ENCODE results near the gene RERE.
"Not testable (repeated sequence)": the region's sequence is repeated elsewhere in the genome, so short reads cannot be mapped to it uniquely, and the experiment has no call there.

Gene RERE

DNA sequence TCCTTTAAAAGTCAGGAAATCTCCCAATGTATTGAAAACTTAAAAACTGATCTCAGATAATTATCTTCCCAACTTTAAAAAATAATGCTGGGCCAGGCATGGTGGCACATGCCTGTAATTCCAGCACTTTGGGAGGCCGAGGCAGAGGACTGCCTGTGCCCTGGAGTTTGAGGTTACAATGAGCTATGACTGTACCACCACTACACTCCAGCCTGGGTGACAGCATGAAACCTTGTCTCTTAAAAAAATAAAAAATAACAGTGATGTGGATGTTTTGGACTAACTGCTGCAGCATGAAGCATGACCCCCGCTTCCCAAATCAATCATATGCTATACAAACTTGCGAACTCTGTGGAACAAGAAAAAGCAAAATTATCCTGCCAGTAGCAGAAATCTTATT is 186.3 kb downstream of the RERE start:
- DNase-seq = no peak

DNA sequence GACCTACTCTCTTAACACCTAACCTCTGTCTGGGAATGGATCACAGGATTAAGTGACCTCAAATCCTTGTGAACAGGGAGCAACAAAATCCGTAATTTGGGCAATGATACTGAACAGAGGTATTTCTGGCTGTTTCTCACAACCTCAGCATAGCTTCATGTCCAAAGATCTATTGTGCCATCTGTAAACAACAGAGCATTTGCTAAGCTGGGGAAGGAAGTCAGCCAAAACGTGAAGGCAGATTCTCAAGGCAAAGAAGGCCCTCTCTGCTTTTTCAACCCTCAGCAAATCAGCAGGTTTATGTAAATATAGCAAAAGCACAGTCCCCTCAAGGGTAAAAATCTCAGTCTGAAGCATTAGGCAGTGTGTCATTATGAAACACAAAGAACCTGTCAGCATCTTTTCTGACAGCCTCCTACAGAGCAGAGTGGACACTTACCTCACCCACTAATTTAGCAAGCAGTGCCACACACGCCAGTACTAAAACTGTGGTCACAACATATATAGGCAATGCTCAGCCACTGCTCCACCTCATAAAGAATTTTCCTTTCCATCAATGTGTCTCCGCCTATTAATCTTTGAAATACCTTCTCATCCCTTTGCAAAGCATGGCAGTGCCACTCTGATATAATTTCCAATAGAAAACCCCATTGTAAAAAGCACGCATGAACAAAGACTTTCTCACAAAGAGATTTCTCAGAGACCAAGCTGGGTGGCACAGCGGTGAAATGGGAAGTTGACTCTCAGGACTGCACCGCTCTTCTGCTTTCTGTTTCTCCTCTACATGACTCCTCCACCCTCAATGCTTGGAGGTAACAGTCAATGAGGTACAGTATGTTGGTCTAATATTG is 188.0 kb downstream of the RERE start:
- peak; percentile 5 for DNase-seq

DNA sequence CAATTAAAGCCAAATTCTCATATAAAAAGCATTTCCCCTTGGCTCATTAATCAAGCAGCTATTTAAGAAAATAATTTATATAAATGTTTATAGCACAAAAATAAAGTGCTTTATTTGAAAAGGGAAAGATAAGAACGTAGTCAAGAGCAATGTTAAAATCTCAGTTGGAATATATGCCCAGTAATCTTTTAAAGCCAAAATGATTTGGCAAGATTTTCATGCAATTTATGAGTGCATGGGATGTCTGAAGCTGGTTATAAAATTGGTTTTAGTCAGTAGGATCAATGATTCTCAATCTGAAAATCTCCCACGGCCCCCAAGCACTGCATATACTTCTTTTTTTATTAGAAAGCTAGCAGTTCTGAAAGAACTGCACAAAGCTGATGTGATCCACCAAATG is 188.8 kb downstream of the RERE start:
- DNase-seq = no peak

DNA sequence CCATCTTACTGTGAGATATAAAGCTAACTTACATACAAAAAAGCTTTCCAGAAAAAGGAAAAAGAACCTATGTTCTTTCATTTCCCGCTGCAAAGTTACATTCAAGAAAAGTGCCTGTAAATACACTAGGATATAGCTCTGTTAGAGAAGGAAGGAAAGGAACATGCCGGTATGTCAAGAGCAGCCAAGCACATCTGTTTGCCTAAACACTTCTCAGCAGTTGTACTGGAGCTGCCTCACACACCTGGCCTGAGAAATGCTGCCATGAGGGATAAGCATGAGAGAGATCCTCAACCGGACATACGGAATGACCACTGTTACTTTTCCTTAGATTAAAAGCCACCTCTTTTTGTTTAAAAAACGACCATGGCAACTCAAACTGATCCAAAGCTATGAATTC is 189.7 kb downstream of the RERE start:
- no peak for DNase-seq

DNA sequence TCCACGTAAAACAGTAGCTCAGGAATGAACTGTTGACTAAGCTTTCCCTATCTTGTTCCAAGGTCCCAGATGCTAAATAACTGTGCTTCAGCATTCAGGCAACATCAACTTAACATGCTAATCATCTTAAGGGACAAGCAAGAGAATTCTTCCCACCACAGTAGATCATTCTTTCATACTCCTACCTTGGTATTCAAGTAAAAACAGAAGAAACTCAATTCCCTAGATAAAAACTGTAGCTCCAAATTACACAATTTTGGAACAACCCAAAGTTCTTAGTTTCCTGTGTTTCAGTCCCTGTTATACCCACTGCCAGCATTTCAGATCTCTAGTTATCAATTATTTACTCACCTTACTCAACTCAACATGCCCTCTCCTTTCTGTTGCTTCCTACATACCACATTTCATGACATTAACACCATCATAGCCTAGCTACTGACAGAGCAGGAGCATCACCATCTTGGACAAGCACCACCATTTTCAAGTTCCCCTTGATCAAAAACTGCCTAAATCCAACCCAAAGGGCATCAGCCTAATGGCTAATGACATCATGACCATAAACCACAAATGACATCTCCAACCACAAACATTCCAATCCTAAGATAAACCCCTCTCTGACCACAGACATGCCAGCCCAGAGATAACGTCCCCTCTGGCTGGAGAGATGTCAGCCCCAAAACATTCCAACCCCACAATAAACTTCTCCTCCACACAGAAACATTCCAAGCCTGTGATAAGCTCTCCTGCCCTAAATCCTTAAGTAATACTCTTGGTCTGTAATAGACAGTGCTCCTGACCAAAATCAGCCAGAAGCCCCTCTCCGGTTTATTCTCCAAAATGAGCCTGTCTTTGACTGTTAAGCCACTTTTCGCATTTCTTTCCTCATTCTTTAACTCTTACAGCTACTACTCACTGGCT is 191.2 kb downstream of the RERE start:
- DNase-seq = no peak

DNA sequence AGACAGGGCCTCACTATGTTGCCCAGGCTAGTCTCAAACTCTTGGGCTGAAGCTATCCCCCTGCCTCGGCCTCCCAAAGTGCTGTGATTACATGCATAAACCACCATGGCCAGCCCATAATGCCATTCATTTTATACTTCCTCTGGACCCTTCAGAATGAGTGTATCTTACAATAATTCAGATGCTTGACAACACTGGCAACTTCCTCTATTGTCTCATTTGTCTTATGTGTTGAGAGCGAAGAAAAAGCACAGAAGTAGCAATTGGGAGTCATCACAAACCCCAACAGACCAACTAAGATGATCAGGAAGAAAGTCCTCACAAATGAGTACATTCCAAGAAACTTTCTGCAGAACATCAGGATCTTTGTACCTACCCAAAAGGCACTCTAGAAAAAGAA is 191.9 kb downstream of the RERE start:
- DNase-seq = no peak

DNA sequence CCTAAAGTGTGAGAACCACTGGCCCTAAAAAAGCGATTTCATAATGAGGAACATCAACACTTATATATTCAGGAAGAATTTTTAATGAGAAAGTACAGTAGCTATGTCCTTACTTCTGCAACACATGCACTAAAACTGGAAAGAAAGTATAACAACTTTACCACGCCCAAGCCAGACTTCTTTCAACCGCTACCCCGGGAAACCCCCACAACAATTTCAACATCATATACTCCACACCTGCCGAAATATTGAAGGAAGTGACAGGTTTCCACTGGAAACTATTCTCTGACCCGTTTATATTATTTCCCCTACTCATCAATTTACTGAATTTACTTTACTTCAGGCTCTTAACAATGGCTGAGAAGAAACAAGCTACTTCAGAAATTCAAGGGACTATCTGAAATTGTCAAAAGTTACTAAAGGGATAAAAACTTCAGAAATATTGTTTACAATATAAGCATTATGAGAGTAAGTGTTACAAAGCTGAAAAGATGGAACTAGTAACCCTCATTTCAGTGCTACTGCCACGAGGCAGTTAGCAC is 193.7 kb downstream of the RERE start:
- DNase-seq = not testable (repeated sequence)

DNA sequence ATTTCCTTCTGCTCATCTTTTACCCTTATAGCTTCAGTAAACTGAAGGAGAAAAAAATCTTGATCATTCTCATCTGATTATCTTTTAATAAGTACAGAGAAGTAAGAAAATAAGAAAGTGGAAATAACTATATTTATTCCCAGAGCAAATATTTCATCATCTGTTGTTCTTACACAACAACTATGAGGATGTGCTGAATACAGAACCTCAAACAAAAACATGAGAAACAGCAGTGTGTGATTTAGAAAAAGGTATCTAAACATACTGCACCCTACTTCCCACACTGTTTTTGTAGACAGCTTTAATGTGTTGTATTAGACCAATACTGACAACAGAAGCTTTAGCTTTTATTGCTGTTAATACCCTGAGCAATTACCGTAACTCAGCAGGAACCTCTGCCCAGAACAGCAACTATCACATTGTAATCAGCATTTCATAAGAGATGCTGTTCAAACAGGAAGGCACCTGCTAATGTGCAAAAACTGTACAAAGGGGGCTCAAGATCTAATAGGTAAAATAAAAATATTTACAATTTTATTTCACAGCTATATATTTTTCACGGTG is 195.6 kb downstream of the RERE start:
- not testable (repeated sequence) for DNase-seq

DNA sequence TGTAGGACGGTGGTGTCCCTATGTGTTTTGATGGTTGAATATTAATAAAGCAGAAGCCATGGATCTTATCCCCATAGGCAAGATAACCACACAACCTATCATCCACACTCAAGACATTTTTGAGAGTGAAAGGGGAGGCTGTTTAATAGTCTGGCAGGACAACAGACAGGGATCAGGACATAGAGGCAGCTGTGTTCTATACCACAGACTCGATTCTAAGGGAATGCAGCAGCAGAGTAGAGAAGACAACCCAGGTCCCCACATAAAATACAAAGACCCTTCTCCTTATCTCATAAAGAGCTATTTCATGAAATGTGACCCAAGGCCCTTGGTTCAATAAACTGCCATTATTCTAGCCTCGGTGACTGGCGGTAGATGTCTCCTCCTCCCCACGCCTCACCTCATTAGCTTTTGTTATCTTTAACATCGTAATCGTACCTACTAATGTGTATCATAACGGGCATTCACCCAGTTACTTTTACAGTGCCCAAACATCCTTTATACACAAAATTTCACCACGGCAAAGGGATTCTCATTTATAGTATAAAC is 196.3 kb downstream of the RERE start:
- not testable (repeated sequence) for DNase-seq

DNA sequence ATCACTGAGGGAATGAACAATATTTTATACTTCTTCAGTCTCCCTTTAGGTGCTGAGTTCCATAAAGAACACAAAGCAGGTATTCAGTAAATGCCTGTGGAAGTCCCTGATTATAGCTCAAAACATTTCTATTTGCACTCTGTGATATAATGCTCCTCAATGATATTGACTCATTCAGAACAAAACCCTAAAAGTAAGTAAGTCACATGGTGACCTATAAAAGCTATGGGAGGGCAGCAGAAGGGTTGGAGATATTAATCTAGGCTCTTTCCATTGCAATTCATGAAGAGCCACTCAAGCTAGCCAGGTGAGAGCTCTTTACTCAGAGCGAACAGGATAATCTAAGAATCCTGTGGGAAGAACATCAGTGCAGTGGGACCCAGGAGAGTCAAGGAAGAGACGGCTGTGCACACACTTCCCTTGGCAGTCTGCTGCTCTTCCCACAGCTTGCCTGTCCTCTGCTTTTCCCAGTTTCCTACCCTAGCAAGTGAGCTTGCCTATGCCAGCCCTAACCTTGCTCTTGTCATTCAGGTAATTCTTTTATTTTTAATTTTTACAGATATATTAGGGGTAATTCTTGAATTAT is 197.4 kb downstream of the RERE start:
- DNase-seq = not testable (repeated sequence)

DNA sequence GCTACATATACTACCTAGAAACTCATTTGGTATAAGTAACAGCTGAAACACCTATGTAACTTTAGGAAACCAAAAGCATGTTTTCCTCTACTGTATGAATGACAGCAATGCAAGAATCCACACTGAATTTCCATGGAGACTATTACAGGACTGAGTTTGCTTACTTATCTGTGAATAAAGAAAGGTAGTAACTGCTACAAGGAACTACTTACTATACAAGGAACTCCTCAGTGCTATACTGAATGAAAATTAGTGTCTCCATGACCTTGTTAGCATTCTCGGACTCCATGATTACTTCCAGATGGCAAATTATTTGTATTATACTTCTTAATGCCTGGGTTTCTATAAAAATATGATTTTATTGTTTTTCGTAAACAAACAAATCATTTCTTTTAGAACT is 198.0 kb downstream of the RERE start:
- DNase-seq = not testable (repeated sequence)

DNA sequence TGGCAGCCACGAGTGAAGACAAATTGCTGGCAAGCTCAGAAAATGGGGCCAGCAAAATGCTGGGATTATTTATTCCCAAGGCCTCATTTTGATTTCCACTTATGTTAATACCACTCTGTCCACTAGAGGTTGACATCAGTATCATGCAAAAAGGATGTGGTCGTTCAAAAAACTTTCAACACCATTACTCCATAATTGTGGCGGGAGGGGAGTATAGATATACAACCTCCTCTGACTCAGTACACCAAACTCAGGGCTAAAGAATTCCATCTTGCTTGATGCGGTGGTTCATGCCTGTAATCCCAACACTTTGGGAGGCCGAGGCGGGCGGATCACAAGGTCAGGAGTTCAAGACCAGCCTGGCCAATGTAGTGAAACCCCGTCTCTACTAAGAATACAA is 200.6 kb downstream of the RERE start:
- DNase-seq = not testable (repeated sequence)

DNA sequence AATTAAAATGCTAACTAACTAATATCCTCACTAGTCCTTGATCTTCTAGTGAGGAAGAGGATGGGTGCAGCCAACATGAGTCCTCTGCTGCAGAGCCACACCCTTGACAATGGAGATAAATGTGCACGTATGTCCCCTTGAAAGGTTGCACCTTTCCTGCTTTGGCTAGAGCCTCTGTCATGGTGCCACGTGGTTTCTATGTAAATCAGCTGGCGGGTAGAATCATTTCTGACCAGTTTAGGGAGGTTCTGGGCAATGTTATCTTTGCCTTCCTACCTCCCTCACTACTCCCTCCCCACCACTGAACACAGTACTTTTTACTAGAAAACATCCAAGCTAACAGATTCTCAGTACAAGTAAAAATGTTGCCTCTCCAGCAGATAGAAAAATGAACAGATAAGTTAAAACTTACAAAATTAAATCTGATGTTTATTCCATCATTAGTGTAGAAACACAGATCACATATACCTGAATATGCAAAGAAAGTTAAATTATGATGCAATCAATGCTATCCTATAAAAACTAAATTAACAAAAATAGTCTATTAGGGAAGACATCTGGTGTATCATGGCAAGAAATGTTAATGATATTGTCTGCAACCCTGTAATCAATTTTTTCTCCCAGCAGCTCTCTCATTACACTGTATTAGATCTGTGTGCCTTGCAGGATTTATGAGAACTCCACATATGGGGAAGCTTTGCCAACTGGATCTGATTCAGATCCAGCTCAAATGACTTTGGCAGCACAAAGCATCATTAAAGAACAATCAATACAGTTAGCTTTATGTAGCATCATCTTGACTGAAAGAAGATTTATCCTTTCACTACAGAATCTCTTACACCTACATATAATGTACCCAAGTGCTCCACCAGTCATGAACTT is 205.6 kb downstream of the RERE start:
- DNase-seq = not testable (repeated sequence)

DNA sequence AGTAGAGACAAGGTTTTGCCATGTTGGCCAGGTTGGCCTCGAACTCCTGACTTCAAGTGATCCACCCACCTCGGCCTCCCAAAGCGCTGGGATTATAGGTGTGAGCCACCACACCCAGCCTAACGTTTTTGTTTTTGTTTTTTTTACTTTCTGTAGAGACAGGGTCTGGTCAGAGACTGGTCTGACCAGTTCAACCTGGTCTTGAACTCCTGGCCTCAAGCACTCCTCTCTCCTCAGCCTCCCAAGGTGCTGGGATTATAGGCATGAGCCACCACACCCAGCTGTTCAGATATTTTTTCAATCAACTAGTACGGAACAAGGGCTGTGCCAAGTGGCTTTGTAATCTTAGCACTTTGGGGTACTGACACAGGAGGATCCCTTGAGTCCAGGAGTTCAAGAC is 209.5 kb downstream of the RERE start:
- DNase-seq = no peak

DNA sequence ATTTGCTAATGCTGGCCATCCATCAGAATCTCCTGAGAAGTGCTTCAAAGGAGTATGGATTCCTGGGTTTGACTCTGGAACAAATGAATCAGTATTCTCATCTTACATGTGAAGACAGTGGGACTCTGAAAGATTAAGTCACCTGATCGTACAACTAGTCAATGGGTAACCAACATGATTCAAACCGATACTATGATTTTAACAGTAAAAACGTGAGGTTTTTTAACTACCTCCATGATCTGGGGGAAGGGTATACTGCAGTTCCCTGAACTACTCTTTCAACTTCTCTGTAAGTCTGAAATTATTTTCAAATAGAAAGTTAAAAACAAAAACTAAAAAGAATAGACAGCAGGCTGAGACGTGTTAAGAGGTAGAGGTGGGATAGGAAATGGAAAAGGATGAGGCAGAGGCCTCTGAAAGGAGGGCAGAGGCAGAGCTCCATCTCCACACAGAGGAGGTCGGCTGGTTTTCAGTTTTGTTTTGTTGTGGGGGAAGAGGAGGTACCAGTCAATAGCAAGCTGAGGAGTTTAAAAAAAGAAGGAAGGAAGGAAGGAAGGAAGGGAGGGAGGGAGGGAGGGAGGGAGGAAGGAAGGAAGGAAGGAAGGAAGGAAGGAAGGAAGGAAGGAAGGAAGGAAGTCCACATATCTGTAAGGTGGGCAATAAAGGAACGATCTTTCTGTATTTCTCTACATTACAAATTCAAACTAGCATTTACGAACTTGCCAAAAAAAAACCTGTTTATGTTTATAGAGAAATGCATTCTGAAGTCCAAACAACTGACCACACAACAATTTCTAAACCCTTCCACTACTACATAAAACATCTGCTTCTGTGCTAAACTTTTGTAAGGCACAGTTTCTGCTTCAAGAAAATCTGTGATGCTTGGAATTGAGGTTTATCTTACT is 213.1 kb downstream of the RERE start:
- peak; percentile 7 for DNase-seq

DNA sequence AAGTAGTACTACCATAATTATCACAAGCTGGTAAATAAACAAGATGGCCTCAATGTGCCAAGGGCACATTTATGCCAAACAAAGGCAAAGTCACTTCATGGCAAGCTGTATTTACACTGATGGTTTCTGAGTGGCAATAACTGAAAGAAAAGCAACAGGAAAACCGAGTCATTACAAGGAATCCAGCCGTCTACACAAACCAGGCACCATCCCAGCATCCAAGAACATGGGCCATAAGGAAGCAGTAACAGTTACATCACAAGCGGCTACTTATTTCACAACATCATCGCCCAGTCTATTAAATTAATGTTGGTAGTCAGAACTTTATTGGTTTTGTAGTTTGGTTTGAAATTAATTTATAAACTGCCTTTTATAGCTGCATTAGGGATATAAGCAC is 214.2 kb downstream of the RERE start:
- DNase-seq = no peak

DNA sequence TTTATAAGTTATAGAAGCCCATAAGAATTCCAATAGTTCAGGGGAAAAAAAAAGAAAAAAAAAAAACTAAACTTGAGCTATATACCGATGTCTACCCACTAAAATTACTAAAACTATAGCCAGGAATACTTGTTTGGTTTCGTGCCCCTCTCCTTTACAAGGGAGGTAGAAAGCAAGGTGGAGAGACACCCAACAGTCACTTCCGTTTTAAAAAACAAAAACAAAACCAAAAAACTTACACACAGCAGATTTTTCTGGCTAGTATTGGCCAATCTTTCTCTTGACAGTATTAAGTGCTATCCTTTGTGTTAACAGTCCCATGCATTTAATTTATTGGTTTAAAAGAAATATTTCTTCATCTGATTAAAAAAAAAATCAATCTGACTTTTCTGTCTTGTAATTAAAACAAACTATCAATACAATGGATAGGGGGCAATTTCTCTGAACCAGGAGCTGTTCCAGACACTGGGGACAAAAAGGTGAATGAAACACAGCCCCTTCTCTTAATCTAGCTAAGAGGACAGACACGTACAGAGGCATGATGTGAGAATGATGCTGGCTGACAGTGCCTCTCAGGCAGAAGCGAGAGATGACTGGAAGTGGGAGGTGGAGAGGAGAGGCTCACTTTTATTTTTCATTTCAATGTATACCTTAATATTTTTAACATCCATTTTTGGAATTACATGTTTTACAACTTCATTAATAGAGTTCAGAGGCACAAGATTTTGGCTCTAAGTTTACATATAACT is 214.8 kb downstream of the RERE start:
- peak; percentile 27 for DNase-seq

DNA sequence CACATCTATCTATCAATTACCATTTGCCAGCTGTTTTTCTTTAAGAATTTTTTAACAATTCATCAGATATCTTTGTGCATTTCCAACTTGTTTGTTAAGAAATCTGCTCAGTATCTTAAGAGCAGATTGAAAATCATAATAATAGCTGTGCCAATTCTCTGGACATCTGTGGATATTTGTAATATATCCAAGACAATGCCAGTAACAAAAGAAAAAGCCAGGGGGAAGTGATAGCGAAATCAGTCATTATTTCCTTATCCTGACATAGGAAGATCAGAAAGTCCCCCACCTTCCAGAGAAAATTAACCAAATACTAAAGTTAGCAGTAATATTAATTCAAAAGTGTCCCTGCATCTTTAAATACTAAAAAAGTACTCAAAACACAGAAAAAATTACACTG is 217.1 kb downstream of the RERE start:
- DNase-seq = no peak

DNA sequence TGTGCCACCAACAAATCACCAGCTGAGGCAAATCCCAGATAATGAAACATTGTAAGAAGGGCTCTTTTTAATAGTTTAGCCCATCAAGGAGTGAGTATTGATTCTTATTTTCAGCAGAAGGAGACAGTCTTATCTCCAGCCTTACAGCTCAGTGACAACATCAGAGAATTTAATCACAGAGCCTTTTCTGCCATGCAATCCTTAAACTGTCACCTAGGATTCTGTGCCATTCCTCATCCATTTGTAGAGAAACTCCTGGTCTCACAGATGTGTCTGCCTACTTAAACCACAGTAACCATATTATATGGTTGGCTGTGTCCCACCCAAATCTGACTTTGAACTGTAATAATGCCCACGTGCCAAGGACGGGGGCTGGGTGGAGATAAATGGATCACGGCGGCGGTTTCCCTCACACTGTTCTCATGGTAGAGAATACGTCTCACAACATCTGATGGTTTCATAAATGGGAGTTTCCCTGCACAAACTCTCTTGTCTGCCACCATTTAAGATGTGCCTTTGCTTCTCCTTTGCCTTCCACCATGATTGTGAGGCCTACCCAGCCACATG is 217.7 kb downstream of the RERE start:
- no peak for DNase-seq

Measured in CD4-positive, alpha-beta T cell treated with Interleukin-6 for 4 hours (primary cell).